HCT116 (cell line): ENCODE results near the gene MLKL. TPM values are rescaled to one million over a fixed set of nuclear protein-coding genes. Genes with fewer than 3 reads are reported as not detected.
A peak's percentile ranks its signal among the peaks of the same experiment; 100 is the strongest.

ENCODE experiments used
- ATAC-seq: fragments of 200-7000 bp; cut with Tn5 transposase; 2 replicates; pipeline ENCODE4 v1.9.1; 2020; ENCODE audit warnings: mild to moderate bottlenecking, moderate library complexity
- BruUV-seq: library from RNA; stranded (reverse); fragments of 400-500 nt; replicated peaks from 2 replicates; lab custom pipeline; 2021; lab: Mats Ljungman, UMichigan
- CTCF ChIA-PET: fragments of 300-600 bp; sonication (Branson Sonifier 250); formaldehyde crosslinking; loops from one replicate; lab custom pipeline; 2021; ENCODE audit warnings: antibody characterized with exemption; lab: Charles Lee
- POLR2A ChIA-PET: fragments of 300-600, 350-600 bp; sonication (Branson Sonifier 250); formaldehyde crosslinking; loops from one replicate; lab custom pipeline; 2021; ENCODE audit warnings: antibody characterized with exemption; lab: Charles Lee
- RAD21 ChIA-PET, 2 experiments: fragments of 300-600 bp; sonication (Branson Sonifier 250); formaldehyde crosslinking; loops; one replicate each; lab custom pipeline; 2023; ENCODE audit warnings: low total read pairs in 2 of 2; ENCODE audit not compliant: uncharacterized antibody in 2 of 2, unreplicated experiment in 2 of 2, low non-redundant PET in 1 of 2; lab: Charles Lee
- DNase-seq: peaks from one replicate; pipeline ENCODE4 v3.0.0-alpha.2; 2010; ENCODE audit warnings: low read depth, low spot score
- H2AFZ ChIP-seq: fragments of 200-600 bp; shearing (Covaris generic), sonication (generic); 2 replicates; pipeline ENCODE4 v1.6.1; 2017; ENCODE audit warnings: low read depth, mixed run types, mixed read lengths, antibody characterized with exemption, low read length; ENCODE audit not compliant: poor library complexity, severe bottlenecking
- H3K27ac ChIP-seq: 2 replicates; pipeline ENCODE4 v1.5.1; 2012; ENCODE audit warnings: low read depth, low read length
- H3K27me3 ChIP-seq: fragments of 200-600 bp; sonication (generic); 2 replicates; pipeline ENCODE4 v1.6.1; 2016; ENCODE audit warnings: mixed run types, low read length, mixed read lengths; ENCODE audit not compliant: insufficient read depth
- H3K36me3 ChIP-seq, 2 experiments: fragments of 200-500 bp in 1 of 2; fragments of 200-600 bp in 1 of 2; sonication (Bioruptor generic) in 1 of 2; sonication (generic) in 1 of 2; 2 replicates each; pipeline versions ENCODE4 v1.5.1 to v1.6.1; 2014 to 2016; ENCODE audit warnings: low read length in 2 of 2, inconsistent platforms in 1 of 2, mixed read lengths in 1 of 2, mixed run types in 1 of 2; ENCODE audit not compliant: insufficient read depth in 2 of 2, control insufficient read depth in 1 of 2
- H3K4me1 ChIP-seq, 2 experiments: fragments of 200-600 bp in 1 of 2; sonication (generic) in 1 of 2; 2 replicates each; pipeline versions ENCODE4 v1.5.1 to v1.6.1; 2012 to 2017; ENCODE audit warnings: low read length in 2 of 2, inconsistent platforms in 1 of 2, mild to moderate bottlenecking in 1 of 2, mixed read lengths in 1 of 2, mixed run types in 1 of 2, moderate library complexity in 1 of 2; ENCODE audit not compliant: insufficient read depth in 2 of 2, control insufficient read depth in 1 of 2
- H3K4me2 ChIP-seq: fragments of 200-600 bp; sonication (generic); 2 replicates; pipeline ENCODE4 v1.6.1; 2017; ENCODE audit warnings: mixed run types, low read length, mixed read lengths
- H3K4me3 ChIP-seq, 2 experiments: fragments of 200-600 bp in 1 of 2; sonication (generic) in 1 of 2; replicated peaks in 1 of 2; 2 replicates each; pipeline ENCODE4 v1.5.1; 2011 to 2016; ENCODE audit warnings: low read length in 2 of 2, control low read depth in 1 of 2, low read depth in 1 of 2, mild to moderate bottlenecking in 1 of 2, mixed read lengths in 1 of 2, mixed run types in 1 of 2
- H3K79me2 ChIP-seq: fragments of 200-600 bp; sonication (generic); 2 replicates; pipeline ENCODE4 v1.6.1; 2017; ENCODE audit warnings: mild to moderate bottlenecking, mixed run types, low read length, moderate library complexity, mixed read lengths; ENCODE audit not compliant: insufficient read depth
- H3K9ac ChIP-seq: fragments of 200-600 bp; sonication (generic); 2 replicates; pipeline ENCODE4 v1.6.1; 2016; ENCODE audit warnings: low read length, mixed read lengths
- H3K9me2 ChIP-seq: fragments of 200-600 bp; sonication (generic), shearing (Covaris generic); 2 replicates; pipeline ENCODE4 v1.6.1; 2017; ENCODE audit warnings: mixed run types, mild to moderate bottlenecking, moderate library complexity; ENCODE audit not compliant: insufficient read depth
- H3K9me3 ChIP-seq, 2 experiments: fragments of 200-500 bp in 1 of 2; fragments of 200-600 bp in 1 of 2; sonication (Bioruptor generic) in 1 of 2; sonication (generic) in 1 of 2; 2 replicates each; pipeline ENCODE4 v1.6.1; 2014 to 2017; ENCODE audit warnings: low read length in 2 of 2, mixed read lengths in 2 of 2, inconsistent platforms in 1 of 2, low read depth in 1 of 2, mild to moderate bottlenecking in 1 of 2, mixed run types in 1 of 2, moderate library complexity in 1 of 2; ENCODE audit not compliant: control insufficient read depth in 1 of 2, insufficient read depth in 1 of 2
- H4K20me1 ChIP-seq: fragments of 200-600 bp; sonication (generic), shearing (Covaris generic); 2 replicates; pipeline ENCODE4 v1.6.1; 2017; ENCODE audit warnings: mixed run types, mild to moderate bottlenecking, moderate library complexity; ENCODE audit not compliant: insufficient read depth
- CBX3 ChIP-seq: IDR thresholded peaks from 2 replicates; pipeline ENCODE4 v1.6.1; 2012; ENCODE audit warnings: low read depth
- POLR2A ChIP-seq: IDR thresholded peaks from 2 replicates; pipeline ENCODE4 v1.7.0; 2011; ENCODE audit warnings: borderline replicate concordance; ENCODE audit not compliant: insufficient read depth, insufficient read length; ENCODE audit errors: extremely low read depth
- POLR2AphosphoS5 ChIP-seq: IDR thresholded peaks from 2 replicates; pipeline ENCODE4 v1.6.1; 2011; ENCODE audit warnings: mild to moderate bottlenecking, low read depth, low read length, moderate library complexity
- TCF7L2 ChIP-seq: IDR thresholded peaks from 2 replicates; pipeline ENCODE4 v1.7.0; 2011; ENCODE audit warnings: borderline replicate concordance, inconsistent platforms; ENCODE audit not compliant: insufficient read depth, insufficient read length; ENCODE audit errors: extremely low read depth
- YY1 ChIP-seq: IDR thresholded peaks from 2 replicates; pipeline ENCODE4 v1.6.1; 2011; ENCODE audit warnings: low read length, low read depth, moderate library complexity, mild to moderate bottlenecking; ENCODE audit not compliant: insufficient replicate concordance; ENCODE audit errors: extremely low read depth
- ZBTB33 ChIP-seq: IDR thresholded peaks from 2 replicates; pipeline ENCODE4 v1.6.1; 2011; ENCODE audit warnings: mild to moderate bottlenecking, low read length, moderate library complexity; ENCODE audit not compliant: insufficient replicate concordance; ENCODE audit errors: extremely low read depth
- ZNF274 ChIP-seq: fragments of 200-500 bp; sonication (Bioruptor generic); IDR thresholded peaks from 2 replicates; pipeline ENCODE4 v1.6.1; 2014; ENCODE audit warnings: mild to moderate bottlenecking, low read depth, low read length, inconsistent platforms
- intact Hi-C: fragments of 100-400 bp; cut with micrococcal nuclease; formaldehyde crosslinking; loops from 2 replicates; pipeline ENCODE4 v1.10.0; 2022
- total RNA-seq: library from RNA; stranded (reverse); gene quantifications from one replicate; pipeline ENCODE4 v1.2.1, GENCODE V29; 2021; ENCODE audit not compliant: unreplicated experiment
- TF ChIP-seq, protein P1 (sequence below): IDR thresholded peaks from 2 replicates; pipeline ENCODE4 v1.6.1; 2012

The MLKL gene
- total RNA-seq, 1 experiment from 2014 or later = 8.3 TPM

DNA sequence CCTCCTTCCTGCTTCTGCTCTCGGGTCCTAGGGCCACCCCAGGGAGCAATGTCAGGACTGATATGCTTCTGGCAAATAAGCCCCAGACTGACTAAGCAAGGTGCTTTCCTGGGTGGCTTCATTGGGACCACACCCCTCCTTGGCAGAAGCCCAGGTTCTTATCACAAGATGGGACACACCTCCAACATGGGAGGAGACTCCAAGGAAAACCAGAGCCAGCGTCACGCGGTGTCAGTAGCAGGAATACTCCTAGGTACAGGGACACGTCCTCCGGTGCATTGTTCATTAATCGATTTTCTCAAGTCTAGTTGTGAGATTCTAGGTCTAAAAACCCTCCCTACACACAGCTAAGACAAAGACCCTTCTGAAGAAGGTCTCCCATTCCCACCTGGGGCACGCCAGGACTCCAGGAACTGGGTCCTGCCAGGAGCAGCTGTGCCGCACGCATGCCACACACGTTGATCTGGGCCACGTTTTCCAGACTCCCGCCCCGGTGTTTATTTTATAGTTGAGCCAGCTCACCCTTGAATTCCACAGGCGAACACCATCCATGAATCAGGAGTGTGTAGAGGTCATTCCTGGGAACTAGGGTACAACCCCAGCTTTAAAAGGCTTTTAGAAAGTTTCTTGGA, 43.1 kb upstream of the MLKL start:
- ATAC-seq (peak; percentile 82), DNase-seq (peak; percentile 97)
- Histone ChIP-seq H3K4me2 (peak overlapping the region; percentile 87), H3K4me1 (peaks cover 40 to 70% of the 10 kb centered on the region in 2 experiments), H3K27ac (peak overlapping the region; percentile 42), H3K9me2 (no peaks in the 10 kb centered on the region), H3K9ac (peak overlapping the region; percentile 64), H4K20me1 (no peaks in the 10 kb centered on the region), H3K4me3 (peak overlapping the region; percentile 33 to 52), H3K9me3 (no peaks in the 10 kb centered on the region), H3K27me3 (no peaks in the 10 kb centered on the region), H3K36me3 (no peaks in the 10 kb centered on the region), H2AFZ (peak overlapping the region; percentile 36), H3K79me2 (no peaks in the 10 kb centered on the region)
- RAD21 ChIA-PET = no interaction called here
- CTCF ChIA-PET = interaction anchor here (1.1 to 1.2 kb wide), 2 partner anchors 9 to 118 kb away, joined by 3 to 4 read pairs; no protein-coding TSS in a partner anchor
- POLR2A ChIA-PET = interaction anchor here (0.7 to 0.9 kb wide), 2 partner anchors 9 to 31 kb away, joined by 3 read pairs; partner anchors contain the start of gene FA2H
- TSS peak; percentile 85 for BruUV-seq
- intact Hi-C loops = no loop called here
- no peak for TF ChIP-seq ZBTB33
- no peak for TF ChIP-seq CBX3
- TF ChIP-seq YY1 = peak; percentile 61
- peak; percentile 85 for TF ChIP-seq POLR2AphosphoS5
- peak; percentile 69 for TF ChIP-seq POLR2A
- peak; percentile 24 for TF ChIP-seq TCF7L2
- TF ChIP-seq, protein P1, sequence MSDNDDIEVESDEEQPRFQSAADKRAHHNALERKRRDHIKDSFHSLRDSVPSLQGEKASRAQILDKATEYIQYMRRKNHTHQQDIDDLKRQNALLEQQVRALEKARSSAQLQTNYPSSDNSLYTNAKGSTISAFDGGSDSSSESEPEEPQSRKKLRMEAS = no peak
- TF ChIP-seq ZNF274 = no peak
